G401.6 (cell line): Measurements from ENCODE around the gene SEL1L3.

Source experiments
- FAIRE-seq: peaks from 2 replicates; lab custom pipeline; 2012; peaks lifted over from hg19 to GRCh38; lab: Jason Lieb, UNC

Gene SEL1L3

DNA sequence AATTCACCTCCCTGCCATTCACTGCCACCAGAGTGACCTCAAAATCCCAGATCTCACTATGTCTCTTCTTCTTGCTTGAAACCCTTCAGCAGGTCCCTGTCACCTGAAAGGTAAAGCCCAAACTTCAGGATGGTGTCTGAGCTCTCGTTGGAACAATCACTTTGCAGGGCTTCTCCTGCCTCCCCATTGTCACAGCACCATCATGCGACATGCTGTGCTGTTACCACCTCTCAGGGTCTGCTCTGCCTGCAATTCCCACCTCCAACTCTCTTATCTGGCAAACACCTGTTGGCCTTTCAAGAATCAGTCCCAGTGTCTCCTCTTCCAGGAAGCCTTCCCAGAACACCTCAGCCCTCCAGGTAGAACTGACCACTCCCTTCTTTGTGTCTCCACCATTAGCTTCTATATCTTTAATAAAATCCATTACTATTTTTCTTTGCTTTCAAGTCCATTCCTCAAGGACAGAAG lies 46.2 kb downstream of the SEL1L3 start:
- FAIRE-seq, result no peak

- no peak for FAIRE-seq
Observed at GRCh38 chr4:25815586-25815985, 47.2 kb downstream of the SEL1L3 start.

GRCh38 chr4:25814301-25815136 lies 48.3 kb downstream of the SEL1L3 start:
- no peak for FAIRE-seq

DNA sequence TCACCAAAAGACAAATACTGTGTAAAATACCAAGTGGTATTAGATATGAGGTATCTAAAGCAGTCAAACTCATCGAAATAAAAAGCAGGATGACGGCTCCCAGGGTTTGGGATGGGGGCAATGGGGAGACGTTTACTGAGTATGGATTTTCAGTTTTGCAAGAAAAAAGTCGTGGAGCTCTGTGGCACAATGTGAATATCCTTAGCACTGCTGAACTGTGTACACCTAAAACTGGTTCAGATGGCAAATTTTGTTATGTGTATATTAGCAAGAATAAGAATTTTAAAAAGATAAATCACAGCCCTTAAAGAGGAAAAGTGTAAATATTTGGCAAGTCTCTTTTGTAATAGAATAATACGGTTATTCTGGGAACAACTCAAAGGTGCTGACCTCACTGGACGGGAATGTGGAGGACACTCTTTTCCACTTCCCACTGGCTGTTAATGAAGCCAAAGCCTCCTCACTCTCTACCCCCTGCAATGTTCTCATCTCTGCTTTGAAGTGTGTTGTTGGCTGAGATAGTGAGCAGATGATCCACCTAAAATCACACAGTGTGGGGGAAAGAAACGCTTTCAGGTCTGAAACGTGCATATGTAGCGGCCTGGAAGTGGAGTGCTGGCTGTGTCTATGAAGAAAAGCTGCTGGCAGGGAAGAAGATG lies 49.2 kb downstream of the SEL1L3 start:
- no peak for FAIRE-seq

GRCh38 chr4:25811841-25812240 lies 50.9 kb downstream of the SEL1L3 start:
- FAIRE-seq, result no peak

GRCh38 chr4:25811374-25811690 lies 51.5 kb downstream of the SEL1L3 start:
- no peak for FAIRE-seq

DNA sequence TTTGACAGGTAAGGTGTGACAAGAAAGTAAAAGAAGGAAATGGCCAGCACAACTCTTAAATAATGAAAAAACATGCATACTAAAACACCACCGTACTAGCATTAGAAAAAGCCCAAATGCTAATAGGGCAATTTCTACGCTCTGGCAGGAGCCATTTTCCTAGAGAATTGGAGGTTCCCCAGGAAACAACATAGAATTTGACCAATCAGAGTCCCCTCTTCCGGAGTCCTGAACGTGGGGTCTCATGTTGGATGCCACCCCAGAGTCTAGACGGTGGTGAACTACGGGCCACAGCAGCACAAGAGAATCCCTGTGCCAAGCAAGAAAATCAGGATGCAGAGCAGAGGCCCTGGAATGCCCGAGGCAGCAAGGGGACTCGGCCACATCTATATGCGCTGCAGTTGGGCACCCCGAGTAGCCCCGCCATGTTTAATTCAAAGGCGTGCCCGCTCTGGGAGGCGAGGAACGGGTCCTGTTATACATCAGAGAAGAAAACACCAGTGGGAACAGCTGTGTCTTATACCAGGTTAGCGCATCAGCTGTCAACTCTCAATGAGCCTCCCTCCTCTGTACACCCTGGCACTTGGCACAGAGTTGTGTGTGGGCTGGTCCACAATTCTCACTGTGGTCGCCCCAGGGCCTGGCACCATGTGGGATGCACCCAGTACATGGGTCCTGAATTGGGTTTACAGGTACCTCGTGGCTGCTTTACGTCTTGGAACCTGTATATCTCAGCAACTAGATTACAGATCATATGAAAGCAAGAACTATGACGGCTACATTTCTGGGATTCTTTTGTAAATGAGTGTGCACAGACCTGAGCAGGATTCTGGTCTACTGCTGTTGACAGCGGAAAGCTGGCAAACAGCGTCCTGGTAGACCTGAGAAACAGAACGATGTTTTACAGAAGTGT lies 52.1 kb downstream of the SEL1L3 start:
- no peak for FAIRE-seq

GRCh38 chr4:25809996-25810395 lies 52.8 kb downstream of the SEL1L3 start:
- FAIRE-seq, result no peak

GRCh38 chr4:25807102-25807728 lies 55.6 kb downstream of the SEL1L3 start:
- no peak for FAIRE-seq

- FAIRE-seq, result no peak
Observed at GRCh38 chr4:25805255-25805860, 57.4 kb downstream of the SEL1L3 start.

- no peak for FAIRE-seq
Observed at GRCh38 chr4:25803720-25804225, 59.0 kb downstream of the SEL1L3 start.

GRCh38 chr4:25801594-25801993 lies 61.2 kb downstream of the SEL1L3 start:
- no peak for FAIRE-seq

- no peak for FAIRE-seq
Observed at GRCh38 chr4:25800245-25800644, 62.5 kb downstream of the SEL1L3 start.

DNA sequence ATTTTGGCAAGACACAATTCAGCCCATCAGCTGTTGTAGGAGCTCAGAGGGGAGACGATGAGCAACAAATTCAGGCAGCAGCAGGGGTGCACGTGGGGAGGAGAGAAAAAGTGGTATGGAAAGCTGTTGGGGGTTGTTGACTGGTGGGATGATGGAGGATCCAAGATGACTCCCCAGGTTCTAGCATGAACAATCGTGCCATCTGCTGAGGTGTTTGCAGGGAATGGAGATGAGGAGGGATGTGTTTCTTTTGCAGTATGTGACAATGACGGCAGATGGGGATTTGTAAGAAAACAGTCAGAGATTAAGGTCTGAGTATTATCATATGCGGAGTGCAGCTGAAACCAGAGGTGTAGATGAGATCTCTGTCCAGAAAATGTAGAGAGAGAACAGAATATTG lies 63.3 kb downstream of the SEL1L3 start:
- no peak for FAIRE-seq

DNA sequence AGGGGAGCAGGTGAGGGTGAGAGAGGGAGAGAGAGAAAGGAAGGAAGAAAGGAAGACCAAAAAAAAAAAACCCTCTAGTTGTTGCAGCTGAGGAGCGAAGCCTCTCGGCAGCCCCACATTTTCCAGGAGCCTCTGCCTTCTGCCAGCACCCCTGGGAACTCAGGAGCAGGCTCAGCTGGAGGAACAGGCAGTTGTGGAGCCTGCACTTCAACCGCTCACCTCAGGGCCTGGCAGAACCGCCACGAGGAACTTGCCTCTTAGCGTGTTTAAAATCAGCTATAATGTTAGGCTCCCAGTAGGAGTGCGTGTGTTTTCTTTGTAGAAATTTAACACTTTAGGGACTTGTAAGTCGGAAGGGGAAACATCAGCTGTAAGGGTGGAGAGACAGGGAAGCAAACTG lies 65.7 kb downstream of the SEL1L3 start:
- FAIRE-seq, result no peak

GRCh38 chr4:25795566-25796454 lies 67.0 kb downstream of the SEL1L3 start:
- no peak for FAIRE-seq

DNA sequence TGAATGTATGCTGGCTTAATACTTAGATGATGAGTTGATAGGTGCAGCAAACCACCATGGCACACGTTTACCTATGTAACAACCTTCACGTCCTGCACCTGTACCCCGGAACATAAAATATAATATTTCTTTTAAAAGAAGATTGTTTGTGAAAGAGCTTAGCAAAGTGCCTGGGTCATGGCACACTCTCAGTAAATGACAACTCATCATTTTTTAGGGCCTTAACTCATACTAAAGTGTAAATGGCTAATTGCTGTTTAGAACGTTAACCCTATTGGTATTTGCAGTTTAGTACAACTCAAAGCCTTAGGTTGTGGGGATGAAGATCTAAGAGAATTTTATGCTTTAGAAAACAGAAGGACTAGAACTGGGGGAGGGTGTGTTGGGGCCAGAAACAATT lies 67.7 kb downstream of the SEL1L3 start:
- no peak for FAIRE-seq

- no peak for FAIRE-seq
Observed at GRCh38 chr4:25792876-25793275, 69.9 kb downstream of the SEL1L3 start.

- no peak for FAIRE-seq
Observed at GRCh38 chr4:25792200-25792791, 70.5 kb downstream of the SEL1L3 start.

GRCh38 chr4:25790024-25790423 lies 72.8 kb downstream of the SEL1L3 start:
- FAIRE-seq, result no peak
